OCI-M1 (cell line): ENCODE results near the gene ATG3.
"Not testable (repeated sequence)": the region's sequence is repeated elsewhere in the genome, so short reads cannot be mapped to it uniquely, and the experiment has no call there.

Source experiments
- DNase-seq: peaks from one replicate; lab custom pipeline; 2025; lab: John Stamatoyannopoulos, UW

Gene ATG3

GRCh38 chr3:112561734-112562529, at the start of gene ATG3, which contains the start of gene SLC35A5:
Gene ATG3, minus strand, starts transcription at chr3:112561962. Its CDS starts 434 bp downstream, at chr3:112561528.
Gene SLC35A5, plus strand, starts transcription at chr3:112562045. Its CDS starts 1,359 bp downstream, at chr3:112563404.
- DNase-seq = peak; percentile 99

GRCh38 chr3:112610121-112610520, 48.4 kb upstream of the ATG3 start:
- DNase-seq = peak; percentile 55

- DNase-seq = no peak
Observed at GRCh38 chr3:112607863-112608262, 46.1 kb upstream of the ATG3 start.

GRCh38 chr3:112606098-112606497, 44.3 kb upstream of the ATG3 start:
- no peak for DNase-seq

GRCh38 chr3:112605285-112605684, 43.5 kb upstream of the ATG3 start:
- no peak for DNase-seq

- DNase-seq = peak; percentile 54
Observed at GRCh38 chr3:112604536-112604935, 42.8 kb upstream of the ATG3 start.

GRCh38 chr3:112602217-112602838, 40.6 kb upstream of the ATG3 start:
- DNase-seq = no peak

GRCh38 chr3:112598731-112599130, 37.0 kb upstream of the ATG3 start:
- no peak for DNase-seq

- no peak for DNase-seq
Observed at GRCh38 chr3:112597945-112598344, 36.2 kb upstream of the ATG3 start.

- DNase-seq = no peak
Observed at GRCh38 chr3:112594856-112595255, 33.1 kb upstream of the ATG3 start.

GRCh38 chr3:112593258-112593657, 31.5 kb upstream of the ATG3 start:
- DNase-seq = no peak

- no peak for DNase-seq
Observed at GRCh38 chr3:112587336-112587735, 25.6 kb upstream of the ATG3 start.

- DNase-seq = no peak
Observed at GRCh38 chr3:112585782-112586181, 24.0 kb upstream of the ATG3 start.

- no peak for DNase-seq
Observed at GRCh38 chr3:112583105-112583504, 21.3 kb upstream of the ATG3 start.

- peak; percentile 56 for DNase-seq
Observed at GRCh38 chr3:112582244-112582874, 20.6 kb upstream of the ATG3 start.

- DNase-seq = no peak
Observed at GRCh38 chr3:112579697-112580096, 17.9 kb upstream of the ATG3 start.

GRCh38 chr3:112579232-112579631, 17.5 kb upstream of the ATG3 start:
- DNase-seq = peak; percentile 36

- DNase-seq = no peak
Observed at GRCh38 chr3:112572701-112573100, 10.9 kb upstream of the ATG3 start.

- DNase-seq = peak; percentile 33
Observed at GRCh38 chr3:112569265-112569664, 7.5 kb upstream of the ATG3 start.

- no peak for DNase-seq
Observed at GRCh38 chr3:112568642-112569041, 6.9 kb upstream of the ATG3 start.

GRCh38 chr3:112564940-112565305, 3.2 kb upstream of the ATG3 start:
- no peak for DNase-seq

- not testable (repeated sequence) for DNase-seq
Observed at GRCh38 chr3:112564247-112564939, 2.6 kb upstream of the ATG3 start.

- DNase-seq = no peak
Observed at GRCh38 chr3:112561484-112561733, 353 bp downstream of the ATG3 start.
